ENCODE results near the gene SSR4. TPM values are rescaled to one million over a fixed set of nuclear protein-coding genes. Genes with fewer than 3 reads are reported as not detected.
A peak's percentile ranks its signal among the peaks of the same experiment; 100 is the strongest.

Gene SSR4
- total and polyA plus RNA-seq, 4 donors = 182 to 633 (median 292) TPM

GRCh38 chrX:153829549-153829798 lies 35.0 kb downstream of the SSR4 start:
- no peaks in the 10 kb centered on the region for H3K4me1 ChIP-seq (ENCODE audit: control insufficient read depth in 1 of 2, insufficient read depth in 2 of 2, low read length in 2 of 2)
- WGBS, 2 donors = 1 to 22% methylated on average over 21 to 27 of the region's 27 CpGs
- no peak overlapping the region for H3K27ac ChIP-seq (ENCODE audit: low read depth in 1 of 2, low read length in 2 of 2)
- intact Hi-C loops (cut with DNase I) = no loop called here
- DNase-seq (peak in 1 of 2 donors; percentile 77), ATAC-seq (ENCODE audit: low FRiP score) (peak; percentile 12)
- H3K9me3 ChIP-seq (ENCODE audit: control insufficient read depth, low read length) = no peaks in the 10 kb centered on the region
- H3K4me3 ChIP-seq (ENCODE audit: low read length in 2 of 2) = peak overlapping the region; percentile 7 to 21
- no peaks in the 10 kb centered on the region for H3K27me3 ChIP-seq (ENCODE audit: control insufficient read depth in 1 of 2, insufficient read depth in 2 of 2, low read length in 1 of 2)
- no peaks in the 10 kb centered on the region for H3K36me3 ChIP-seq (ENCODE audit: control insufficient read depth in 1 of 2, insufficient read depth in 2 of 2, low read length in 1 of 2)

GRCh38 chrX:153829799-153830639 lies 35.6 kb downstream of the SSR4 start, which contains the start of gene PDZD4:
TSS of gene PDZD4 (minus strand) at chrX:153830544. CDS start at chrX:153830298, 246 bp downstream.
- WGBS, 2 donors = 1 to 25% methylated on average over 49 to 97 of the region's 97 CpGs
- H3K4me3 ChIP-seq (ENCODE audit: low read length in 2 of 2) = peak within 1 kb of the TSS; percentile 40 to 73
- no peak within 1 kb of the TSS for H3K27ac ChIP-seq (ENCODE audit: low read depth in 1 of 2, low read length in 2 of 2)
- ATAC-seq (ENCODE audit: low FRiP score) (peak; percentile 24), DNase-seq (peak in 1 of 2 donors; percentile 70)
- no peaks in the 10 kb centered on the region for H3K4me1 ChIP-seq (ENCODE audit: control insufficient read depth in 1 of 2, insufficient read depth in 2 of 2, low read length in 2 of 2)
- H3K36me3 ChIP-seq (ENCODE audit: control insufficient read depth in 1 of 2, insufficient read depth in 2 of 2, low read length in 1 of 2) = no peaks in the 10 kb centered on the region
- no peaks in the 10 kb centered on the region for H3K9me3 ChIP-seq (ENCODE audit: control insufficient read depth, low read length)
- H3K27me3 ChIP-seq (ENCODE audit: control insufficient read depth in 1 of 2, insufficient read depth in 2 of 2, low read length in 1 of 2) = no peaks in the 10 kb centered on the region
- intact Hi-C loops (cut with DNase I) = no loop called here

- ATAC-seq (ENCODE audit: low FRiP score) (no peak), DNase-seq (no peak)
- H3K36me3 ChIP-seq (ENCODE audit: control insufficient read depth in 1 of 2, insufficient read depth in 2 of 2, low read length in 1 of 2) = no peaks in the 10 kb centered on the region
- H3K4me3 ChIP-seq (ENCODE audit: low read length in 2 of 2) = peak overlapping the region; percentile 40 to 73
- 2 to 20% methylated on average over 22 to 101 of the region's 102 CpGs for WGBS, 2 donors
- H3K9me3 ChIP-seq (ENCODE audit: control insufficient read depth, low read length) = no peaks in the 10 kb centered on the region
- no peaks in the 10 kb centered on the region for H3K27me3 ChIP-seq (ENCODE audit: control insufficient read depth in 1 of 2, insufficient read depth in 2 of 2, low read length in 1 of 2)
- H3K27ac ChIP-seq (ENCODE audit: low read depth in 1 of 2, low read length in 2 of 2) = no peak overlapping the region
- no peaks in the 10 kb centered on the region for H3K4me1 ChIP-seq (ENCODE audit: control insufficient read depth in 1 of 2, insufficient read depth in 2 of 2, low read length in 2 of 2)
- intact Hi-C loops (cut with DNase I) = no loop called here
These were observed 36.4 kb downstream of the SSR4 start for GRCh38 chrX:153830640-153831428.

GRCh38 chrX:153831429-153832150 lies 37.1 kb downstream of the SSR4 start:
- no peaks in the 10 kb centered on the region for H3K9me3 ChIP-seq (ENCODE audit: control insufficient read depth, low read length)
- intact Hi-C loops (cut with DNase I) = no loop called here
- no peaks in the 10 kb centered on the region for H3K4me1 ChIP-seq (ENCODE audit: control insufficient read depth in 1 of 2, insufficient read depth in 2 of 2, low read length in 2 of 2)

GRCh38 chrX:153832728-153833127 lies 38.3 kb downstream of the SSR4 start:
- intact Hi-C loops (cut with DNase I) = no loop called here
- no peaks in the 10 kb centered on the region for H3K27me3 ChIP-seq (ENCODE audit: control insufficient read depth in 1 of 2, insufficient read depth in 2 of 2, low read length in 1 of 2)
- DNase-seq = no peak
- WGBS, 2 donors = 78 to 80% methylated on average over 10 of the region's 10 CpGs
- H3K4me3 ChIP-seq (ENCODE audit: low read length in 2 of 2) = no peak overlapping the region
- no peak for ATAC-seq (ENCODE audit: low FRiP score)
- H3K9me3 ChIP-seq (ENCODE audit: control insufficient read depth, low read length) = no peaks in the 10 kb centered on the region
- H3K4me1 ChIP-seq (ENCODE audit: control insufficient read depth in 1 of 2, insufficient read depth in 2 of 2, low read length in 2 of 2) = no peaks in the 10 kb centered on the region
- no peaks in the 10 kb centered on the region for H3K36me3 ChIP-seq (ENCODE audit: control insufficient read depth in 1 of 2, insufficient read depth in 2 of 2, low read length in 1 of 2)
- H3K27ac ChIP-seq (ENCODE audit: low read depth in 1 of 2, low read length in 2 of 2) = no peak overlapping the region

More at GRCh38 chrX:153831429-153832150, 37.1 kb downstream of the SSR4 start:
- Histone ChIP-seq H3K27ac (ENCODE audit: low read depth in 1 of 2, low read length in 2 of 2) (no peak overlapping the region), H3K36me3 (ENCODE audit: control insufficient read depth in 1 of 2, insufficient read depth in 2 of 2, low read length in 1 of 2) (no peaks in the 10 kb centered on the region), H3K4me3 (ENCODE audit: low read length in 2 of 2) (no peak overlapping the region), H3K27me3 (ENCODE audit: control insufficient read depth in 1 of 2, insufficient read depth in 2 of 2, low read length in 1 of 2) (no peaks in the 10 kb centered on the region)
- DNase-seq (no peak), ATAC-seq (ENCODE audit: low FRiP score) (no peak)
- 60 to 64% methylated on average over 22 to 23 of the region's 23 CpGs for WGBS, 2 donors

GRCh38 chrX:153836921-153837320 lies 42.5 kb downstream of the SSR4 start:
- Histone ChIP-seq H3K36me3 (ENCODE audit: control insufficient read depth in 1 of 2, insufficient read depth in 2 of 2, low read length in 1 of 2) (no peaks in the 10 kb centered on the region), H3K4me1 (ENCODE audit: control insufficient read depth in 1 of 2, insufficient read depth in 2 of 2, low read length in 2 of 2) (no peaks in the 10 kb centered on the region), H3K4me3 (ENCODE audit: low read length in 2 of 2) (no peak overlapping the region), H3K27me3 (ENCODE audit: control insufficient read depth in 1 of 2, insufficient read depth in 2 of 2, low read length in 1 of 2) (peaks cover 0 to 3% of the 10 kb centered on the region in 2 donors), H3K27ac (ENCODE audit: low read depth in 1 of 2, low read length in 2 of 2) (no peak overlapping the region), H3K9me3 (ENCODE audit: control insufficient read depth, low read length) (no peaks in the 10 kb centered on the region)
- DNase-seq (no peak), ATAC-seq (ENCODE audit: low FRiP score) (no peak)
- WGBS, 2 donors = 87 to 90% methylated on average over 6 of the region's 6 CpGs
- intact Hi-C loops (cut with DNase I) = no loop called here

- Histone ChIP-seq H3K4me3 (ENCODE audit: low read length in 2 of 2) (no peak overlapping the region), H3K27me3 (ENCODE audit: control insufficient read depth in 1 of 2, insufficient read depth in 2 of 2, low read length in 1 of 2) (peaks cover 0 to 3% of the 10 kb centered on the region in 2 donors), H3K27ac (ENCODE audit: low read depth in 1 of 2, low read length in 2 of 2) (no peak overlapping the region), H3K4me1 (ENCODE audit: control insufficient read depth in 1 of 2, insufficient read depth in 2 of 2, low read length in 2 of 2) (no peaks in the 10 kb centered on the region), H3K9me3 (ENCODE audit: control insufficient read depth, low read length) (no peaks in the 10 kb centered on the region), H3K36me3 (ENCODE audit: control insufficient read depth in 1 of 2, insufficient read depth in 2 of 2, low read length in 1 of 2) (no peaks in the 10 kb centered on the region)
- WGBS, 2 donors = 23 to 29% methylated on average over 6 of the region's 6 CpGs
- intact Hi-C loops (cut with DNase I) = no loop called here
- no peak for DNase-seq
- no peak for ATAC-seq (ENCODE audit: low FRiP score)
These were observed 50.1 kb downstream of the SSR4 start for GRCh38 chrX:153844509-153845082.

- Histone ChIP-seq H3K36me3 (ENCODE audit: control insufficient read depth in 1 of 2, insufficient read depth in 2 of 2, low read length in 1 of 2) (no peaks in the 10 kb centered on the region), H3K27me3 (ENCODE audit: control insufficient read depth in 1 of 2, insufficient read depth in 2 of 2, low read length in 1 of 2) (no peaks in the 10 kb centered on the region), H3K9me3 (ENCODE audit: control insufficient read depth, low read length) (no peaks in the 10 kb centered on the region), H3K4me3 (ENCODE audit: low read length in 2 of 2) (no peak overlapping the region), H3K4me1 (ENCODE audit: control insufficient read depth in 1 of 2, insufficient read depth in 2 of 2, low read length in 2 of 2) (no peaks in the 10 kb centered on the region), H3K27ac (ENCODE audit: low read depth in 1 of 2, low read length in 2 of 2) (no peak overlapping the region)
- DNase-seq (no peak), ATAC-seq (ENCODE audit: low FRiP score) (no peak)
- intact Hi-C loops (cut with DNase I) = no loop called here
- 26 to 29% methylated on average over 6 of the region's 6 CpGs for WGBS, 2 donors
These were observed 50.7 kb downstream of the SSR4 start for GRCh38 chrX:153845195-153845594.

All from aorta (tissue), 5 donors.